Thyroid gland (tissue), 4 donors: ENCODE data around the gene EXOC4. TPM values are rescaled to one million over a fixed set of nuclear protein-coding genes. Genes with fewer than 3 reads are reported as not detected.
A peak's percentile ranks its signal among the peaks of the same experiment; 100 is the strongest.

ENCODE experiments used
- DNase-seq, 2 donors: peaks; one replicate each; pipeline ENCODE4 v3.0.0-alpha.2; 2019
- H3K27ac ChIP-seq, 3 donors: fragments of 200-600 bp; sonication (generic); 1 replicate in 2 of 3; 2 replicates in 1 of 3; pipeline ENCODE4 v1.5.1; 2016 to 2019; ENCODE audit warnings: mild to moderate bottlenecking in 1 of 3, moderate library complexity in 1 of 3
- H3K27me3 ChIP-seq: fragments of 200-600 bp; sonication (generic); one replicate; pipeline ENCODE4 v1.5.1; 2019
- H3K36me3 ChIP-seq, 2 donors: fragments of 200-600 bp; sonication (generic); one replicate each; pipeline ENCODE4 v1.5.1; 2016 to 2019
- H3K4me1 ChIP-seq, 2 donors: fragments of 200-600 bp; sonication (generic); one replicate each; pipeline ENCODE4 v1.5.1; 2017 to 2019
- H3K4me3 ChIP-seq, 3 donors: fragments of 200-600 bp; sonication (generic); replicated peaks in 1 of 3; 1 replicate in 2 of 3; 2 replicates in 1 of 3; pipeline ENCODE4 v1.5.1; 2016; ENCODE audit warnings: mild to moderate bottlenecking in 1 of 3
- H3K9me3 ChIP-seq: fragments of 200-600 bp; sonication (generic); one replicate; pipeline ENCODE4 v1.5.1; 2017
- CTCF ChIP-seq, 6 experiments: fragments of 200-600 bp in 3 of 6; fragments of 450-650 bp in 3 of 6; sonication (generic) in 3 of 6; IDR thresholded peaks; one replicate each; pipeline ENCODE4 v1.5.1; 2016 to 2019; ENCODE audit warnings: antibody characterized with exemption in 6 of 6, mild to moderate bottlenecking in 2 of 6, inconsistent platforms in 1 of 6, moderate library complexity in 1 of 6
- POLR2A ChIP-seq, 2 donors: fragments of 450-650 bp; IDR thresholded peaks; one replicate each; pipeline ENCODE4 v1.6.1; 2017; ENCODE audit warnings: antibody characterized with exemption in 2 of 2, mild to moderate bottlenecking in 2 of 2, moderate library complexity in 1 of 2
- WGBS, 2 donors: methylation state at CpG; one replicate each; pipeline ENCODE4 v1.1.5; 2017; 5-methylcytosine and 5-hydroxymethylcytosine counted together
- intact Hi-C: fragments of 100-400 bp; cut with DNase I; formaldehyde crosslinking; loops from one replicate; pipeline ENCODE4 v1.15.1; 2023
- total RNA-seq, 4 donors: library from RNA; depleted of rRNA; stranded (reverse); fragments of >200 nt; gene quantifications; one replicate each; pipeline ENCODE4 v1.2.3, GENCODE V29; 2016

The EXOC4 gene
- total RNA-seq, 4 donors from 2014 or later = 74.0 to 116 (median 107) TPM

- Histone ChIP-seq H3K4me1 (no peaks in the 10 kb centered on the region), H3K4me3 (no peak overlapping the region), H3K36me3 (no peaks in the 10 kb centered on the region), H3K27ac (no peak overlapping the region), H3K9me3 (no peaks in the 10 kb centered on the region), H3K27me3 (no peaks in the 10 kb centered on the region)
- DNase-seq = no peak
- TF ChIP-seq POLR2A (IDR thresholded peaks at IDR 0.05) (no peak), CTCF (IDR thresholded peaks at IDR 0.05) (no peak)
- intact Hi-C loops = no loop called here
- WGBS, 2 donors = 69 to 85% methylated on average over 3 of the region's 3 CpGs
These were observed 12.6 kb upstream of the EXOC4 start for GRCh38 chr7:133240302-133240701.

- H3K36me3 ChIP-seq = no peaks in the 10 kb centered on the region
- DNase-seq = no peak
- H3K9me3 ChIP-seq = no peaks in the 10 kb centered on the region
- intact Hi-C loops = no loop called here
- H3K27ac ChIP-seq = no peak overlapping the region
- no peaks in the 10 kb centered on the region for H3K27me3 ChIP-seq
- no peak overlapping the region for H3K4me3 ChIP-seq
- H3K4me1 ChIP-seq = no peaks in the 10 kb centered on the region
- WGBS, 2 donors = 93% methylated on average over 2 of the region's 2 CpGs
- TF ChIP-seq CTCF (IDR thresholded peaks at IDR 0.05) = no peak
These were observed 6.3 kb upstream of the EXOC4 start for GRCh38 chr7:133246558-133246957.

- Histone ChIP-seq H3K27me3 (no peaks in the 10 kb centered on the region), H3K9me3 (no peaks in the 10 kb centered on the region), H3K36me3 (no peaks in the 10 kb centered on the region), H3K4me3 (no peak overlapping the region), H3K27ac (no peak overlapping the region), H3K4me1 (peaks cover under 1 to 3% of the 10 kb centered on the region in 2 donors)
- no peak for TF ChIP-seq CTCF (IDR thresholded peaks at IDR 0.05)
- TF ChIP-seq POLR2A (IDR thresholded peaks at IDR 0.05) = no peak
- 95 to 96% methylated on average over 2 of the region's 2 CpGs for WGBS, 2 donors
- intact Hi-C loops = no loop called here
- DNase-seq = no peak
These were observed 4.0 kb upstream of the EXOC4 start for GRCh38 chr7:133248901-133249300.

- WGBS, 2 donors = 65 to 66% methylated on average over 3 of the region's 3 CpGs
- Histone ChIP-seq H3K4me1 (peaks cover 6 to 9% of the 10 kb centered on the region in 2 donors), H3K36me3 (no peaks in the 10 kb centered on the region), H3K27me3 (no peaks in the 10 kb centered on the region), H3K4me3 (no peak overlapping the region), H3K27ac (no peak overlapping the region), H3K9me3 (no peaks in the 10 kb centered on the region)
- intact Hi-C loops = loop anchor here (5.0 kb wide), 1 partner anchor 170 kb away; the partner anchor contains the start of gene CHCHD3
- no peak for DNase-seq
- TF ChIP-seq CTCF (IDR thresholded peaks at IDR 0.05) (no peak), POLR2A (IDR thresholded peaks at IDR 0.05) (no peak)
These were observed 396 bp upstream of the EXOC4 start for GRCh38 chr7:133252506-133252857.

GRCh38 chr7:133253519-133253875 lies 619 bp downstream of the EXOC4 start:
- peak overlapping the region in 2 of 3 donors; percentile 69 to 86 for H3K27ac ChIP-seq
- 7 to 9% methylated on average over 7 of the region's 7 CpGs for WGBS, 2 donors

More at GRCh38 chr7:133253519-133253875, 619 bp downstream of the EXOC4 start:
- DNase-seq = peak; percentile 32 to 40
- intact Hi-C loops = loop anchor here (5.0 kb wide), 1 partner anchor 171 kb away; the partner anchor contains the start of gene CHCHD3
- H3K4me1 ChIP-seq = peaks cover 6 to 9% of the 10 kb centered on the region in 2 donors
- H3K4me3 ChIP-seq = peak overlapping the region; percentile 47 to 70 (median 63)
- no peaks in the 10 kb centered on the region for H3K9me3 ChIP-seq
- TF ChIP-seq POLR2A (IDR thresholded peaks at IDR 0.05) (no peak), CTCF (IDR thresholded peaks at IDR 0.05) (no peak)
- H3K27me3 ChIP-seq = no peaks in the 10 kb centered on the region
- H3K36me3 ChIP-seq = no peaks in the 10 kb centered on the region
